ENCODE results near the gene SPINT2.

SPINT2 gene

GRCh38 chr19:38243279-38243673 is 21.1 kb upstream of the SPINT2 start:
- Histone ChIP-seq H3K4me1 (ENCODE audit: control insufficient read depth, insufficient read depth, low read length, poor library complexity, severe bottlenecking) (peaks cover 6% of the 10 kb centered on the region), H3K9me3 (ENCODE audit: control insufficient read depth, low read length) (no peaks in the 10 kb centered on the region), H3K36me3 (ENCODE audit: control insufficient read depth, insufficient read depth, low read length) (no peaks in the 10 kb centered on the region), H3K27ac (ENCODE audit: low read depth, low read length, severe bottlenecking) (no peak overlapping the region), H3K4me3 (ENCODE audit: extremely low read depth, insufficient read depth, low read length, poor library complexity, severe bottlenecking) (no peak overlapping the region)
- 79 to 85% methylated on average over 6 to 12 of the region's 15 CpGs for whole genome bisulfite sequencing, 2 experiments (ENCODE audit: insufficient coverage in 2 of 2)

GRCh38 chr19:38245826-38246498 is 18.4 kb upstream of the SPINT2 start:
- H3K9me3 ChIP-seq (ENCODE audit: control insufficient read depth, low read length) = no peaks in the 10 kb centered on the region
- no peaks in the 10 kb centered on the region for H3K36me3 ChIP-seq (ENCODE audit: control insufficient read depth, insufficient read depth, low read length)
- no peak overlapping the region for H3K4me3 ChIP-seq (ENCODE audit: extremely low read depth, insufficient read depth, low read length, poor library complexity, severe bottlenecking)
- peaks cover 6% of the 10 kb centered on the region for H3K4me1 ChIP-seq (ENCODE audit: control insufficient read depth, insufficient read depth, low read length, poor library complexity, severe bottlenecking)
- no peak overlapping the region for H3K27ac ChIP-seq (ENCODE audit: low read depth, low read length, severe bottlenecking)
- 92% methylated on average over 4 to 12 of the region's 14 CpGs for WGBS, 2 experiments (ENCODE audit: insufficient coverage in 2 of 2)

DNA sequence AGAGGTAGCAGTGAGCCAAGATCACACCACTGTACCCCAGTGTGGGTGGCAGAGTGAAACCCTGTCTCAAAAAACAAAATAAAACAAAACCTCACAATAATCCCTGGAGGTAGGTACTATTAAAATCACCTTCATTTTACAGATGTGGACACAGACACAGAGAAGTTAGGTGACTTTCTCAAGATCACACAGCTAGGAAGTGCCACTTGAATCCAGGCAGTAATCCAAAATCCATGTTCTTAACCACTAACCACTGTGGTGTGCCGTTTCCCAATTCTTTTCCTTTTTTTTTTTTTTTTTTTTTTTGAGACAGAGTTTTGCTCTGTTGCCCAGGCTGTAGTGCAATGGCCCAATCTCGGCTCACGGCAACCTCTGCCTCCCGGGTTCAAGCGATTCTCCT is 17.2 kb upstream of the SPINT2 start:
- Histone ChIP-seq H3K27ac (ENCODE audit: low read depth, low read length, severe bottlenecking) (no peak overlapping the region), H3K4me1 (ENCODE audit: control insufficient read depth, insufficient read depth, low read length, poor library complexity, severe bottlenecking) (peaks cover 15% of the 10 kb centered on the region)
- 82 to 96% methylated on average over 2 to 4 of the region's 5 CpGs for WGBS, 2 experiments (ENCODE audit: insufficient coverage in 2 of 2)

DNA sequence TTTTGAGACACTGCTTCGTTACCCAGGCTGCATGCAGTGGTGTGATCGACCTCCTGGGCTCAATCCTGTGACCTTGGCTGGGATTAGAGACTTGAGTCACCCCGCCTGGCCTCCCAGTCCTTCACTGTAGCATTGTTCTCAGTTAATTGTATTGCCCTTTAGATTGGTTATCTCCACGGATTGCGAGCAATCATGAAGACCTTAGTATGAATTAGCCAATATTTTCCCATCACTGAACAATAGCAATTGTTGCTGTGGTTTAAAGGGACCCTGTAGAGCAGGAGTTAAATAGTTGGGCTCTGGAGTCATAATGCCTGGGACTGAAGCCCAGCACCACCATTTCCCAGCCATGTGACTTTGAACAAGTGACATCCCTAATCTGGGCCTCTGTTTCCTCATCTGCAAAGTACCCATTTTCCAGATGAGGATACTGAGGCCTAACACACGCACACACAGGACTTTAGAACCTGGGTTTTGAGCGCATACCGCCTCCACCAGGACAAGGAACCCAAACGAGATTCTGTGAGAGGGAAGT is 16.6 kb upstream of the SPINT2 start:
- Histone ChIP-seq H3K27ac (ENCODE audit: low read depth, low read length, severe bottlenecking) (no peak overlapping the region), H3K4me1 (ENCODE audit: control insufficient read depth, insufficient read depth, low read length, poor library complexity, severe bottlenecking) (peaks cover 22% of the 10 kb centered on the region), H3K4me3 (ENCODE audit: extremely low read depth, insufficient read depth, low read length, poor library complexity, severe bottlenecking) (no peak overlapping the region), H3K36me3 (ENCODE audit: control insufficient read depth, insufficient read depth, low read length) (no peaks in the 10 kb centered on the region), H3K9me3 (ENCODE audit: control insufficient read depth, low read length) (no peaks in the 10 kb centered on the region)
- WGBS, 2 experiments (ENCODE audit: insufficient coverage in 2 of 2) = 91 to 100% methylated on average over 3 to 7 of the region's 9 CpGs

More for the DNA sequence above, 17.2 kb upstream of the SPINT2 start:
- Histone ChIP-seq H3K36me3 (ENCODE audit: control insufficient read depth, insufficient read depth, low read length) (no peaks in the 10 kb centered on the region), H3K9me3 (ENCODE audit: control insufficient read depth, low read length) (no peaks in the 10 kb centered on the region), H3K4me3 (ENCODE audit: extremely low read depth, insufficient read depth, low read length, poor library complexity, severe bottlenecking) (no peak overlapping the region)

DNA sequence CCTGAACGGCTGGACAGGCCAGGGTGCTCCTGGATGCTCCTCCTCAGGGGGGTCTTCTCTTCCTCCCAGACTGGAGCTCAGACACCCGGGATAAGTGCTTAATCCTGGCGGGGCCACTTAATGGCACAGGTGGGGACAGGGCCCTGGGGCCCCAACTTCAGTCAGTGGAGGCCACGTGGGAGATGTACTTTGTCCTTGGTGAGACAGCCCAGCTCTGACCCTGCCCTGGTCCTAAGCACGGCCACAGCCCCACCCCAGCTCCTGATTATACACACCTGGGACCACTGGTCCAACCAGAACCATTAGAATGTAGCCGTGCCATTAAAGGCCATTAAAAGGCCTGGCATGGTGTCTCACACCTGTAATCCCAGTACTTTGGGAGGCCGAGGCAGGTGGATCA is 16.0 kb upstream of the SPINT2 start:
- no peaks in the 10 kb centered on the region for H3K9me3 ChIP-seq (ENCODE audit: control insufficient read depth, low read length)
- no peak overlapping the region for H3K4me3 ChIP-seq (ENCODE audit: extremely low read depth, insufficient read depth, low read length, poor library complexity, severe bottlenecking)
- no peaks in the 10 kb centered on the region for H3K36me3 ChIP-seq (ENCODE audit: control insufficient read depth, insufficient read depth, low read length)
- H3K4me1 ChIP-seq (ENCODE audit: control insufficient read depth, insufficient read depth, low read length, poor library complexity, severe bottlenecking) = peaks cover 28% of the 10 kb centered on the region
- H3K27ac ChIP-seq (ENCODE audit: low read depth, low read length, severe bottlenecking) = no peak overlapping the region
- 92% methylated on average over 5 to 7 of the region's 7 CpGs for WGBS, 2 experiments (ENCODE audit: insufficient coverage in 2 of 2)

DNA sequence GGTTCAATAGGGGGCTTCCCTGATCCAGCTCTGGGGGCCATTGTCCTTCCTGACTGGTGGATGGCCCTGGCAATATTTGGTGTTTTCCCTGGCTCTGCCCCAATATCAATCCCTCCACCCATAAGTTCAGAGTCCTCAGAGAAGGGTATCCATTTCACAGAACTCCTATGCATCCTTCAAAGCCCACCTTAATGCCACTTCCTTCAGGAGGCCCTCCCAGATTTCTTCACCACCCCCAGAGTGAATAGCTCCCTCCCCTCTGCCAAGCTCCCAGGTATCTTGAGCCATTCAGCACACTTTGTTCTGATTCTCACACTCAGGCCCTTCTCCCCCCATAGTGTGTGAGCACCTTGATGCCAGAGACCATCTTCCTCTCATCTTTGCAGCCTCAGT is 13.9 kb upstream of the SPINT2 start:
- Histone ChIP-seq H3K9me3 (ENCODE audit: control insufficient read depth, low read length) (no peaks in the 10 kb centered on the region), H3K27ac (ENCODE audit: low read depth, low read length, severe bottlenecking) (no peak overlapping the region), H3K4me1 (ENCODE audit: control insufficient read depth, insufficient read depth, low read length, poor library complexity, severe bottlenecking) (peaks cover 30% of the 10 kb centered on the region), H3K4me3 (ENCODE audit: extremely low read depth, insufficient read depth, low read length, poor library complexity, severe bottlenecking) (no peak overlapping the region), H3K36me3 (ENCODE audit: control insufficient read depth, insufficient read depth, low read length) (no peaks in the 10 kb centered on the region)

- Histone ChIP-seq H3K27ac (ENCODE audit: low read depth, low read length, severe bottlenecking) (peak overlapping the region; percentile 64), H3K36me3 (ENCODE audit: control insufficient read depth, insufficient read depth, low read length) (no peaks in the 10 kb centered on the region), H3K9me3 (ENCODE audit: control insufficient read depth, low read length) (no peaks in the 10 kb centered on the region), H3K4me3 (ENCODE audit: extremely low read depth, insufficient read depth, low read length, poor library complexity, severe bottlenecking) (peak overlapping the region; percentile 11), H3K4me1 (ENCODE audit: control insufficient read depth, insufficient read depth, low read length, poor library complexity, severe bottlenecking) (peaks cover 27% of the 10 kb centered on the region)
- WGBS, 2 experiments (ENCODE audit: insufficient coverage in 2 of 2) = 12 to 34% methylated on average over 11 to 12 of the region's 18 CpGs
These were observed 13.4 kb upstream of the SPINT2 start for GRCh38 chr19:38250821-38251563.

DNA sequence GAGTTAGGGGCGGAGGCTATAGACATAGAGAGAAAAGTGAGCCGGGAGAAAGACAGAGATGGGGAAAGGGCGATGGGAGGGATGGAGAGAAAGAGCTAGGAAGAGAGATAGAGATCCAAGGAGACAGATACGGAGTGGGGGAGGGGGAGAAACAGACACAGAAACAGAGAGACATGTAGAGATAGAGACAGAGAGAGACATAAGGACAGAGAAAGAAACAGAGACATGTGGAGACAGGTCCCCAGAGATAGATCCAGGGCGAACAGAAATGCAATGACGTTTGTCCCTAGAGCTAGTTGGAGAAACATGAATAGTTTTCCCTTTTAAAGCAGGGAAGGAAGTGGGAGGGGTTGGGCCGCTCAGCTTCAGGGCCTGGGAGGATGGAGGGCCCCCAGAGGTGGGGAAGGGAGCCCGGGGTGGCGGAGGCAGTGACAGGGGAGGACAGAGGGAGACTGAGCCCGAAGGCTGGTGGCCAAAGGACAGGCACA is 12.8 kb upstream of the SPINT2 start:
- Histone ChIP-seq H3K27ac (ENCODE audit: low read depth, low read length, severe bottlenecking) (peak overlapping the region; percentile 64), H3K4me1 (ENCODE audit: control insufficient read depth, insufficient read depth, low read length, poor library complexity, severe bottlenecking) (peaks cover 24% of the 10 kb centered on the region), H3K4me3 (ENCODE audit: extremely low read depth, insufficient read depth, low read length, poor library complexity, severe bottlenecking) (peak overlapping the region; percentile 11), H3K36me3 (ENCODE audit: control insufficient read depth, insufficient read depth, low read length) (no peaks in the 10 kb centered on the region), H3K9me3 (ENCODE audit: control insufficient read depth, low read length) (no peaks in the 10 kb centered on the region)
- 20 to 27% methylated on average over 8 to 9 of the region's 10 CpGs for WGBS, 2 experiments (ENCODE audit: insufficient coverage in 2 of 2)

DNA sequence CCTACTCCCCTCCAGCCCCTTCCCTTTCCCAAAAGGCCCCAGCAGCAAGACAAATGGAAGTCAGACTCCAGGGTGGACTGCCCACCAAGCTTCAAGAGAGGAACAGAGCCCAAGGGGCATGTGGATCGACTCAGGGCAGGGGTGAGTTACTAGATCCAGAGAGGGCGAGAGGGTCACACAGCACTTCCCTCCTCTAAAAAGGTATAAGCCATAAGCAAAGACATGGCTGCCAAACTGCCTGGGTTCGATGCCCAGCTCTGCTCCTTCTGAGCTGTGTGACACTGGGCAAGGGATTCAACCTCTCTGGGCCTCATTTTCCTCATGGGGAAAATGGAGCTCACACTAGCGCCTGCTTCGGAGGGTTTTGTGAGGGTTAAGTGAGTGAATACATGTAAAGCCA is 12.0 kb upstream of the SPINT2 start:
- H3K9me3 ChIP-seq (ENCODE audit: control insufficient read depth, low read length) = no peaks in the 10 kb centered on the region
- H3K4me3 ChIP-seq (ENCODE audit: extremely low read depth, insufficient read depth, low read length, poor library complexity, severe bottlenecking) = peak overlapping the region; percentile 10
- no peaks in the 10 kb centered on the region for H3K36me3 ChIP-seq (ENCODE audit: control insufficient read depth, insufficient read depth, low read length)
- 77 to 91% methylated on average over 5 of the region's 5 CpGs for WGBS, 2 experiments (ENCODE audit: insufficient coverage in 2 of 2)
- H3K27ac ChIP-seq (ENCODE audit: low read depth, low read length, severe bottlenecking) = no peak overlapping the region
- peaks cover 24% of the 10 kb centered on the region for H3K4me1 ChIP-seq (ENCODE audit: control insufficient read depth, insufficient read depth, low read length, poor library complexity, severe bottlenecking)

GRCh38 chr19:38252941-38253691 is 11.3 kb upstream of the SPINT2 start:
- WGBS, 2 experiments (ENCODE audit: insufficient coverage in 2 of 2) = 19 to 36% methylated on average over 12 to 13 of the region's 21 CpGs
- Histone ChIP-seq H3K9me3 (ENCODE audit: control insufficient read depth, low read length) (no peaks in the 10 kb centered on the region), H3K4me1 (ENCODE audit: control insufficient read depth, insufficient read depth, low read length, poor library complexity, severe bottlenecking) (peaks cover 24% of the 10 kb centered on the region), H3K4me3 (ENCODE audit: extremely low read depth, insufficient read depth, low read length, poor library complexity, severe bottlenecking) (no peak overlapping the region), H3K27ac (ENCODE audit: low read depth, low read length, severe bottlenecking) (peak overlapping the region; percentile 57), H3K36me3 (ENCODE audit: control insufficient read depth, insufficient read depth, low read length) (no peaks in the 10 kb centered on the region)

Measured in mesodermal cell (in vitro differentiated cells).